GM12878 (cell line): Measurements from ENCODE around the gene UQCRH.

ENCODE experiments used
- EP300 ChIP-seq, 2 experiments: fragments of 150-350 bp in 1 of 2; IDR thresholded peaks; 2 replicates each; pipeline ENCODE4 v1.6.1; 2011 to 2012; ENCODE audit warnings: low read depth in 2 of 2, low read length in 2 of 2, borderline replicate concordance in 1 of 2, improper control_type of control experiment in 1 of 2, inconsistent platforms in 1 of 2; ENCODE audit not compliant: control insufficient read depth in 1 of 2
- SIX5 ChIP-seq: IDR thresholded peaks from 2 replicates; pipeline ENCODE4 v1.6.1; 2011; ENCODE audit warnings: mild to moderate bottlenecking, low read depth, low read length, moderate library complexity; ENCODE audit not compliant: severe bottlenecking
- SMARCA5 ChIP-seq: fragments of 450-650 bp; IDR thresholded peaks from 2 replicates; pipeline ENCODE4 v1.6.1; 2017; ENCODE audit warnings: mild to moderate bottlenecking
- SREBF2 ChIP-seq: IDR thresholded peaks from 2 replicates; pipeline ENCODE4 v1.6.1; 2012; ENCODE audit warnings: mild to moderate bottlenecking, low read length
- TF ChIP-seq, protein P1 (sequence below): IDR thresholded peaks from 2 replicates; pipeline ENCODE4 v1.6.1; 2011; ENCODE audit warnings: mild to moderate bottlenecking, low read depth, low read length, moderate library complexity; ENCODE audit not compliant: insufficient replicate concordance
- TF ChIP-seq, protein P2 (sequence below): fragments of 450-650 bp; IDR thresholded peaks from 2 replicates; pipeline ENCODE4 v1.6.1; 2017; ENCODE audit warnings: mild to moderate bottlenecking
- TF ChIP-seq, protein P3 (sequence below): fragments of 450-650 bp; IDR thresholded peaks from 2 replicates; pipeline ENCODE4 v1.6.1; 2018; ENCODE audit warnings: mild to moderate bottlenecking, low read depth, moderate library complexity; ENCODE audit not compliant: partially characterized antibody

DNA sequence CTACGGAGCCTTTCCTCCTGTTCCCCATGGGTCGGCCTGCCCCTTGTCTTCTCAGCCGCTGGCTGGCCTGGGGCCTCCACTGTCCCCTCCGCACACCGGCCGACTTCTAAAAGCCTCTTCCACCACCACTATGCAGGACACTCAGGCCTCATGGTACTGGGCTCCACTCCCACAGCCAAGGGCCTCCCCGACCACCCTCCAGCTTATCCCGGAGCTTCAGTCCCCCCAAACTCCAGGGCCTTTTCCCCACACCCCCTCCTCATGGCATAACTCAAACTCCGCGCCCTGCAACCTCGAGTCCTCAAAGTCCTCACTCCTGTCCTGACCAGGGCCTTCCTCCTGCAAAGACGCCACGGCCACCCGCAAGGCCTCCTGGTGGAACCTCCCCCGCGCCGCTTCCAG, 2.1 kb upstream of the UQCRH start:
- TF ChIP-seq SIX5 (no peak), EP300 (IDR thresholded peaks at IDR 0.05; ENCODE audit: borderline replicate concordance in 1 of 2, control insufficient read depth in 1 of 2, low read depth in 2 of 2, low read length in 2 of 2) (no peak), SMARCA5 (no peak), SREBF2 (no peak)
- TF ChIP-seq, protein P1, sequence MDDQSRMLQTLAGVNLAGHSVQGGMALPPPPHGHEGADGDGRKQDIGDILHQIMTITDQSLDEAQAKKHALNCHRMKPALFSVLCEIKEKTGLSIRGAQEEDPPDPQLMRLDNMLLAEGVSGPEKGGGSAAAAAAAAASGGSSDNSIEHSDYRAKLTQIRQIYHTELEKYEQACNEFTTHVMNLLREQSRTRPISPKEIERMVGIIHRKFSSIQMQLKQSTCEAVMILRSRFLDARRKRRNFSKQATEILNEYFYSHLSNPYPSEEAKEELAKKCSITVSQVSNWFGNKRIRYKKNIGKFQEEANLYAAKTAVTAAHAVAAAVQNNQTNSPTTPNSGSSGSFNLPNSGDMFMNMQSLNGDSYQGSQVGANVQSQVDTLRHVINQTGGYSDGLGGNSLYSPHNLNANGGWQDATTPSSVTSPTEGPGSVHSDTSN: no peak
- TF ChIP-seq, protein P2, sequence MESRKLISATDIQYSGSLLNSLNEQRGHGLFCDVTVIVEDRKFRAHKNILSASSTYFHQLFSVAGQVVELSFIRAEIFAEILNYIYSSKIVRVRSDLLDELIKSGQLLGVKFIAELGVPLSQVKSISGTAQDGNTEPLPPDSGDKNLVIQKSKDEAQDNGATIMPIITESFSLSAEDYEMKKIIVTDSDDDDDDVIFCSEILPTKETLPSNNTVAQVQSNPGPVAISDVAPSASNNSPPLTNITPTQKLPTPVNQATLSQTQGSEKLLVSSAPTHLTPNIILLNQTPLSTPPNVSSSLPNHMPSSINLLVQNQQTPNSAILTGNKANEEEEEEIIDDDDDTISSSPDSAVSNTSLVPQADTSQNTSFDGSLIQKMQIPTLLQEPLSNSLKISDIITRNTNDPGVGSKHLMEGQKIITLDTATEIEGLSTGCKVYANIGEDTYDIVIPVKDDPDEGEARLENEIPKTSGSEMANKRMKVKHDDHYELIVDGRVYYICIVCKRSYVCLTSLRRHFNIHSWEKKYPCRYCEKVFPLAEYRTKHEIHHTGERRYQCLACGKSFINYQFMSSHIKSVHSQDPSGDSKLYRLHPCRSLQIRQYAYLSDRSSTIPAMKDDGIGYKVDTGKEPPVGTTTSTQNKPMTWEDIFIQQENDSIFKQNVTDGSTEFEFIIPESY: no peak
- TF ChIP-seq, protein P3, sequence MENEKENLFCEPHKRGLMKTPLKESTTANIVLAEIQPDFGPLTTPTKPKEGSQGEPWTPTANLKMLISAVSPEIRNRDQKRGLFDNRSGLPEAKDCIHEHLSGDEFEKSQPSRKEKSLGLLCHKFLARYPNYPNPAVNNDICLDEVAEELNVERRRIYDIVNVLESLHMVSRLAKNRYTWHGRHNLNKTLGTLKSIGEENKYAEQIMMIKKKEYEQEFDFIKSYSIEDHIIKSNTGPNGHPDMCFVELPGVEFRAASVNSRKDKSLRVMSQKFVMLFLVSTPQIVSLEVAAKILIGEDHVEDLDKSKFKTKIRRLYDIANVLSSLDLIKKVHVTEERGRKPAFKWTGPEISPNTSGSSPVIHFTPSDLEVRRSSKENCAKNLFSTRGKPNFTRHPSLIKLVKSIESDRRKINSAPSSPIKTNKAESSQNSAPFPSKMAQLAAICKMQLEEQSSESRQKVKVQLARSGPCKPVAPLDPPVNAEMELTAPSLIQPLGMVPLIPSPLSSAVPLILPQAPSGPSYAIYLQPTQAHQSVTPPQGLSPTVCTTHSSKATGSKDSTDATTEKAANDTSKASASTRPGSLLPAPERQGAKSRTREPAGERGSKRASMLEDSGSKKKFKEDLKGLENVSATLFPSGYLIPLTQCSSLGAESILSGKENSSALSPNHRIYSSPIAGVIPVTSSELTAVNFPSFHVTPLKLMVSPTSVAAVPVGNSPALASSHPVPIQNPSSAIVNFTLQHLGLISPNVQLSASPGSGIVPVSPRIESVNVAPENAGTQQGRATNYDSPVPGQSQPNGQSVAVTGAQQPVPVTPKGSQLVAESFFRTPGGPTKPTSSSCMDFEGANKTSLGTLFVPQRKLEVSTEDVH: no peak
